HTERT RPE-1 (cell line): ENCODE data around the gene PPP6R1.

Experiments
- in situ Hi-C: fragments of 300-500 bp; cut with MboI; formaldehyde crosslinking; loops from 4 replicates; pipeline ENCODE4 v1.14.3; 2020; ENCODE audit warnings: low sequenced_read_pairs

The PPP6R1 gene

GRCh38 chr19:55279770-55280643, 21.2 kb upstream of the PPP6R1 start, which contains the start of gene HSPBP1:
Gene HSPBP1 (minus strand): TSS chr19:55280110. CDS start chr19:55279608, 502 bp downstream.
- in situ Hi-C loops, result no loop called here

GRCh38 chr19:55279340-55279739, 20.5 kb upstream of the PPP6R1 start:
- in situ Hi-C loops, result no loop called here

- in situ Hi-C loops, result no loop called here
Observed at GRCh38 chr19:55278391-55279135, 19.7 kb upstream of the PPP6R1 start.

GRCh38 chr19:55277494-55277893, 18.7 kb upstream of the PPP6R1 start:
- in situ Hi-C loops, result no loop called here

- in situ Hi-C loops, result no loop called here
Observed at GRCh38 chr19:55276720-55277430, 18.1 kb upstream of the PPP6R1 start.

GRCh38 chr19:55275851-55276719, 17.3 kb upstream of the PPP6R1 start:
- in situ Hi-C loops, result no loop called here

- in situ Hi-C loops, result no loop called here
Observed at GRCh38 chr19:55273978-55274707, 15.3 kb upstream of the PPP6R1 start.

GRCh38 chr19:55272142-55272541, 13.3 kb upstream of the PPP6R1 start:
- in situ Hi-C loops, result no loop called here

GRCh38 chr19:55270172-55270942, 11.5 kb upstream of the PPP6R1 start:
- in situ Hi-C loops, result no loop called here

- in situ Hi-C loops, result no loop called here
Observed at GRCh38 chr19:55269299-55269698, 10.5 kb upstream of the PPP6R1 start.

GRCh38 chr19:55266840-55267239, 8.0 kb upstream of the PPP6R1 start:
- in situ Hi-C loops, result no loop called here

GRCh38 chr19:55266404-55266803, 7.6 kb upstream of the PPP6R1 start:
- in situ Hi-C loops, result no loop called here

GRCh38 chr19:55265723-55266386, 7.0 kb upstream of the PPP6R1 start:
- in situ Hi-C loops, result no loop called here

GRCh38 chr19:55265173-55265572, 6.4 kb upstream of the PPP6R1 start:
- in situ Hi-C loops, result no loop called here

GRCh38 chr19:55264531-55264930, 5.7 kb upstream of the PPP6R1 start:
- in situ Hi-C loops, result no loop called here

GRCh38 chr19:55262359-55262758, 3.5 kb upstream of the PPP6R1 start:
- in situ Hi-C loops, result no loop called here

GRCh38 chr19:55261671-55262126, 2.9 kb upstream of the PPP6R1 start:
- in situ Hi-C loops, result no loop called here

GRCh38 chr19:55259540-55260210, 858 bp upstream of the PPP6R1 start:
- in situ Hi-C loops, result no loop called here
